Measurements from ENCODE around the gene MRRF.

GRCh38 chr9:122364117-122364782 is 99.6 kb downstream of the MRRF start:
- TF ChIP-seq CTCF (IDR thresholded peaks at IDR 0.05) (no peak), POLR2AphosphoS5 (IDR thresholded peaks at IDR 0.05) (peak in 1 of 2 donors; percentile 48), EP300 (IDR thresholded peaks at IDR 0.05) (no peak), POLR2A (IDR thresholded peaks at IDR 0.05; ENCODE audit: low read depth) (no peak)
